HG03175 (cell line): ENCODE results near the gene ANKLE2.
"Not testable (repeated sequence)": the region's sequence is repeated elsewhere in the genome, so short reads cannot be mapped to it uniquely, and the experiment has no call there.

Experiments
- ATAC-seq: cut with Tn5 transposase; IDR thresholded peaks from one replicate; pipeline ENCODE4 v1.9.1; 2021; ENCODE audit warnings: mild to moderate bottlenecking, moderate library complexity; ENCODE audit not compliant: unreplicated experiment

ANKLE2 gene

GRCh38 chr12:132761032-132761920 lies at the start of gene ANKLE2:
TSS of gene ANKLE2 (minus strand) at chr12:132761832. CDS start at chr12:132761798, 34 bp downstream.
- ATAC-seq = peak; percentile 36

- not testable (repeated sequence) for ATAC-seq
Observed at GRCh38 chr12:132809391-132809790, 47.8 kb upstream of the ANKLE2 start.

GRCh38 chr12:132807295-132808092 lies 45.9 kb upstream of the ANKLE2 start:
- no peak for ATAC-seq

GRCh38 chr12:132806857-132807256 lies 45.2 kb upstream of the ANKLE2 start:
- no peak for ATAC-seq

DNA sequence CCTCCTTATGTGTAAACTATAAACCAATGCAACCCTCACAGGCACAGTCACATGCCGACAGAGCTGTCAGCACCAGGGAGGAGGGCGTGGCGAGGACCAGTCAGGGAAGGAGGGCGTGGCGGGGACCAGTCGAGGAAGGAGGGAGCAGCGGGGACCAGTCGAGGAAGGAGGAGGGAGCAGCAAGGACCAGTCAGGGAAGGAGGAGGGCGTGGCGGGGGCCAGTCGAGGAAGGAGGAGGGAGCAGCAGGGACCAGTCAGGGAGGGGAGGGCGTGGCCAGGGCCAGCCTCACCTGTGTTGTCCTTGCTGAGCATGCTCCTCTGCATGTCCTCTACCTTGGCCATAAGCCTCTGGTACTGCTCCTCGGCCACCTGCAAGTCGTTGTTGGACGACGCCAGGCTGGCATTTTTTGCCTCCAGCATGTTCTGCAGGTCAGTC lies 42.8 kb upstream of the ANKLE2 start:
- ATAC-seq = no peak

DNA sequence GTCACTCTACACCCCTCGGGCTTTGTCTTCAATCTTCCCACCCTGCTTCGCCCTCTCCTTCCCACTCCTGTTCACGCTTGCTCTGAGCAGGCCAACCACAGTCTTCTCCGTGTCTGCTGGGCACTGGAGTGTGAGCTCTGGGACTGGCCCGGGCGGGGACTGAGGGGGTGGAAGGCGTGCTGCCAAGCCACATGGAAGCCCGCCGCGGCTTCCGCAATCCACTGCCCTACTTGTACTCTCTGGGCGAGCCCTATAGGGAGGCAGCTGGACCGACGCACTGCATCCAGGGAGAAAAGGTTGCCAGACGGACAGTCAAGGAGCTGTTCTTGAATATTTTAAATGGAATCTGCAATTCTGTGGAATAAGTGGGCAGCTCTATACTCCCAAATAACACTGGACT lies 42.3 kb upstream of the ANKLE2 start:
- ATAC-seq = no peak

GRCh38 chr12:132803125-132803524 lies 41.5 kb upstream of the ANKLE2 start:
- ATAC-seq = no peak

DNA sequence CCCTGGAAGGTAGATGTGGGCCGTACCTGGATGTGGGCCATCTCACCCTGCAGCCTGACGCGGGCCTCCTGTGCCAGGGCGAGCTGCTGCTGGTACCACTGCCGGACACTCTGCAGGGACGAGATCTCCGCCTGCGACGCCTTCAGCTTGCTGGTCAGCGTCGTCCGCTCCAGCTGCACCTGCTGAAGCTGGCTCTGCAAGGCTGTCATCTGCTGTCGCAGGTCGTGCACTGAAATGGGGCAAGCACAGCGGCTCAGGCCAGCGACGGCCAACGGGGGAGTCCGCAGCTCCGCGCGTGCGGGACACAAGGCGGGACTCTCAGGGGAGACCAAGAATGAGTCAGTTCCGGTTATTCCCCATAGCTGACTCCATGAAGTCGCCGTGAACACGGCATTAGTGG lies 40.1 kb upstream of the ANKLE2 start:
- ATAC-seq = no peak

- no peak for ATAC-seq
Observed at GRCh38 chr12:132798836-132799235, 37.2 kb upstream of the ANKLE2 start.

DNA sequence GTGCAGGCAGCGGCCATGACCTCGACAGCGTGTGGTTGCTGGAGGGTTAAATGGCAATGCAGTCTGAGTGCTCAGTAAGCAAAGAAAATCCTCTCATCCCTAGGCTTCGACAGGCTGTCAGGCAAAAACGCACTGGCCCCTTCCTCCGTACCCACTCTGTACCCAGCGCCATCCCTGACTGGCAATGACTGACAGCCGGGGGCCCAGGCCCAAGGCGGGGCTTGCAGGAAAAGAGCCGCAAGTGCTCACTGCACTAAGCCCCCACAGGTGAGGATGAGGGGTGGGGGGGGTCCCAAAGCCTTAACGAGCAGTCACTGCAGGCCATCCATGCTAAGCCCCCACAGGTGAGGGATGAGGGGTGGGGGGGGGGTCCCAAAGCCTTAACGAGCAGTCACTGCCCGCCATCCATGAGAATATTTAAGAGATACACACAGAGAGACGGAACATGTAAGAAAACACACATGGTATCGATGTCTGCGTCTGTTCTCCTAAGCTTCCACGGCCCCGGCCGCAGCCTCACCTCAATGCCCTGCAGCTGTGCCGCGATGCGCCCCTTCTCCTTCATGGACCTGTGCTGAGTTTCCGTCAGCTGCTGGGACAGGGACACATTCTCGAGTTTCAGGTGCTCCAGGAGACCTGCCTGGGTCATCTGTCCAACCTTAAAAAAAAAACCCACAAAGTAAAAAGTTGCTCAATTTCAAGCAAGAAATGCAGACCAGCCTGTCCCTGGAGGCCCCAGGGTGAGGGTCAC lies 36.4 kb upstream of the ANKLE2 start:
- ATAC-seq = no peak

GRCh38 chr12:132795847-132796246 lies 34.2 kb upstream of the ANKLE2 start:
- ATAC-seq = no peak

DNA sequence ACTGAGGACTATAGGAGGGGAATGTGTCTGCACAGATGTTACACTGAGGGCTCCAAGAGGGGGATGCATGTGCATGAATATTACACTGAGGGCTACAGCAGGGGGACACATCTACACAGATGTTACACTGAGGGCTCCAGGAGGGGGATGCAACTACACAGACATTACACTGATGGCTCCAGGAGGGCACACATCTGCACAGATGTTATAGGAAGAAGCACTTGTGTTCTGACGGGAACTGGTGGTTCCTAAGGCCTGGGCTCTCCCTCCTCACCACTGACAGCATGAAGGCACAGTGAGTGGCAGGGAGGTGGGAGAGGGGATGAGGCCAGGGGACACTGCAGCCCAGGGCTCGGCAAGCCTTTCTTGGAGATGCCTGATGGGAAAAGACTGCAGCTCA lies 30.3 kb upstream of the ANKLE2 start:
- ATAC-seq = not testable (repeated sequence)

DNA sequence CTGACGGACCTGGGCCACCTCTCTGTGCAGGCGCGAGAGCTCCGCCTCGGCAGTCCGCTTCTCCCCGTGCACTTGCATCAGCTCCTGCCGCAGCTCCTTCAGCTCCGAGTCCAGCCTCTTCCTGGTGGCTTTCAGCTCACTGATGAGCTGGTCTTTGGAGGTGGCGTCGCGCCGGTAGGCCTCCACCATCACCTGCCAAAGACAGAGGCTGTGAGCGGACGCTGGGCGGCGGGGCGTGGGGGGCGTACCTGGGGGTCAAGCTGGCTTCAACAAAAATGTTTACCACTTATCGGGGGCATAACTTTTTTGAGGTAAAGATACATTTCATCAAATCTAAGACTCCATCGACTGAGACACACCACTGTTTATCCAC lies 27.5 kb upstream of the ANKLE2 start:
- no peak for ATAC-seq

DNA sequence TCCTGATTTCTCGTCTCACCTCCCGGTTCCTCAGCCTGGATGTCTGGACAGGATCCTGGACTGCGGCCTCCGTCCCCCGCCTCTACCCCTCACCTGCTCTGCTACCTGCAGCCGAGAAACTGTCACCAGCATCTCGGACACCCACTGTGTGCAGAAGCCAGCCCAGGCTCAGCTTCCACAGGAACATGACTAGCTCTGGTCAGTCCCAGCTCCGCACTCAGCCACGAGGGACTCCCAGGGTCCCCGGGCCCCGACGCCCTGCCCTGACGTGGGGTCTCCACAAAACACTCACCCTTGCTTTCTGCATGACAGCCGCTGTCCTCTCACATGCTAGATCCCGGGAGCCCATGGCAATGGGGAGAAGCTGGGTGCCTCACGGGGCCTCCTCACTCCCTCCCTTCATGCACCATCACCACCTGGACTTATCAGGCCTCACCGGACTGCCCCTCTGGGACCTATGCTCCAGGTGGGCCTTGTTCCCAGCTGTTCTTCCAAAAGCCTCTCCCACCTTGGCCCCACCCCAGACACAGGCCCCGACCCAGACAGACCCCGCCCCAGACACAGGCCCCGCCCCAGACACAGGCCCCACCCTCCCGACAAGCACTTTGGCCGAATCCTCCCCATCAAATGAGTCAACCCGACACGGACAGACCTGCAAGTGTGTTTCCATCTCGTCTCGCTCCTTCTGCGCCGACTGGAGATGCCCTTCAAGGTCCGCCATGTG lies 26.9 kb upstream of the ANKLE2 start:
- no peak for ATAC-seq

DNA sequence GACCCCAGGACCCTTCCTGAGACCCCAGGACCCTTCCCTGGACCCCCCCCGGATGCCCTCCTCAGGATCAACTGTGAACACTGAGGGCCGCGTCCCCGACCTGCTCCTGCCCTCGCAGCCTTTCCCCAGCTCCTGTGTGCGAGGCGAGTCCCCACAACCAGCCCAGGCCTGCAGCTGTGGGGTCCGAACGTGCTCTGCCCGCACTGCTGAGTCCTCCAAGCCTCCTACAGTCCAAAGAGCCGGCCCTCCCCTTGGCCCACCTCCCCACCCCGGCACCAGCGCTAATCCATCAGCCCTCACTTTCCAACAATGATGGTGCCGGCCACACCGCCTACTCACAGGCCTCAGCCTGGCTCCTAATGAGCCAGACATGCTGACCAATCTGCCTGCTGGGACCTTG lies 26.2 kb upstream of the ANKLE2 start:
- ATAC-seq = no peak

GRCh38 chr12:132786192-132786591 lies 24.6 kb upstream of the ANKLE2 start:
- no peak for ATAC-seq

- no peak for ATAC-seq
Observed at GRCh38 chr12:132784580-132784979, 22.9 kb upstream of the ANKLE2 start.

- ATAC-seq = no peak
Observed at GRCh38 chr12:132783917-132784531, 22.4 kb upstream of the ANKLE2 start.

GRCh38 chr12:132781938-132782337 lies 20.3 kb upstream of the ANKLE2 start:
- ATAC-seq = no peak

GRCh38 chr12:132779781-132780353 lies 18.2 kb upstream of the ANKLE2 start:
- no peak for ATAC-seq
